A172 (cell line): ENCODE data around the gene PIGP. TPM values are rescaled to one million over a fixed set of nuclear protein-coding genes. Genes with fewer than 3 reads are reported as not detected.
"Not testable (repeated sequence)": the region's sequence is repeated elsewhere in the genome, so short reads cannot be mapped to it uniquely, and the experiment has no call there.

ENCODE experiments used
- DNase-seq: peaks from one replicate; pipeline ENCODE4 v3.0.0-alpha.2; 2015; ENCODE audit warnings: low spot score
- total RNA-seq: library from RNA; depleted of rRNA; stranded (reverse); fragments of >200 nt; shearing (Covaris generic); gene quantifications from 2 replicates; pipeline ENCODE4 v1.2.3, GENCODE V29; 2014; rRNA removed

The PIGP gene
- total RNA-seq, 1 experiment from 2014 or later: 22.3 TPM

DNA sequence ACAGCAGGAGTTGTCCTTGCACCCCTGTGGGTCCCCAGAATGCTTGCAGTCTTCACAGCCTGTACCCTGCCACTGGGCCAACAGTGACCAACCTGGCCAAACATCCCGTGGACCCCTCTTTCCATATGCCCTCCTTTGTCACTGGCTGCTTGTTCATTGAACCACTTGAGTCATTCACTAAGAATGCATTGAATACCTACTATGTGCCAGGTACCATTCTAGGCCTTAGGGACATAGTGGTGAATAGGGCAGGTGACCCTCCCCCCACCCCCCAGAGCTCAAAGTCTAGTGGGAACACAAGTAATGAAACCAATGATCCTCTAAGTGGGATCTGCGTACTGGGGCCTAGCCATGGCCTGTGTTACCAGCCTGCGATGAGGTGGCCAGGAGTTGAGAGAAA lies 28.2 kb downstream of the PIGP start:
- no peak for DNase-seq

DNA sequence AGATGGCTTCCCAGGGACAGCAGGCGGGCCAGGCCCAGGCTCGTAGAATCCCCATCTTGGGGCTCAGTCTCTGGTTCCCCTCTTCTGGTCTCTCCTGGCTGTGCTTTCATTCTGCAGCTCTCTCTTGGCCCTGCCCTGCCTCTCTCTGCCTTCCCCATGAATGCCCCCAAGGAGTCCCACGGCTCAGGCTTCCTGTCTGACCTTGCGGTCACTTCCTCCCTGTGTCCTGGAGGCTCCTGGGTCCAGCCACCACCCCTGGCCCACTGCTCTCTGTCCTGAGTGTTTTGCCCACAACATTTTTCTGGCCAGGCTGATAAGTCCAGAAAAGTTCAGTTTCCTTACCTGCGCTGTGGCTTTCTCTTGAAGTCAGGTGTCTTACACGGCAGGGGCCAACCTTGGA lies 29.1 kb downstream of the PIGP start:
- no peak for DNase-seq

DNA sequence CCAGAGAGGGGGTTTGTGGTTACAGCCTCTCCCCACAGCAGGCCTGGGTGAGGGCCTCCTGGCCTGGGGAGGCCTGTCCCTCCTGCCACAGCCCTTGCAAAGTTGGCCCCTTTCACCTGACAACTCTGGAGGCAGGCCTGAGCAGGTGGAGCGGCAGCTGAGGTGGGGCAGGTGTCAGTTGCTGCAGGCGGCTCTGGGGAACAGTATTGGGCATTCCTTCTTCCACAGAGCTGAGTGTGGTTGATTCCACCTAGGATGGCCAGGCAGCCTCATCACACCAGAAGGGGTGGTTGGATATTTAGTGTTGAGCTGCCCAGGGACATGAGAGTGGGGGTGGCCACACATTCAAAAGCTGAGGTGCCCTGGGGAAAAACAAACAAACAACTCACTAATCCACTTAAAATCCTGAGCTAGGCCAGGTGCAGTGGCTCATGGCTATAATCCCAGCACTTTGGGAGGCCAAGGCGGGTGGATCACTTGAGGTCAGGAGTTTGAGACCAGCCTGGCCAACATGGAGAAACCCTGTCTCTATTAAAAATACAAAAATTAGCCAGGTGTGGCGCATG lies 31.1 kb downstream of the PIGP start:
- no peak for DNase-seq

DNA sequence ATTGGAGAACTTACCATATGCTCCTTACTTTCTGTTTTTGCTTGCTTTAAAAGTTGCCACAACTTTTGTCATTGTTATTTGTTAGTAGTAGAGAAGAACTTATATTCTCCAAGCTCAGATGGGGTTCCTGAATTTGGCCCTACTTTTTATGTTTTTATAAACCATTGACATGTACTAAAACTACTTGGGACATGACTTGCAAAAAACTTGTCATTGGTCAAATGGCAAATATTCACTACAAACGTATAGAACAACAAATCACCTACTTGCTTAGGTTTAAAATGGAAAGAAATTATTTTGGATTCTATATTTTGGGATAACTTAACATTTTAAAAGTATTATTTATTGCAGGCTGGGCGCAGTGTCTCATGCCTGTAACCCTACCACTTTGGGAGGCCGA lies 32.7 kb downstream of the PIGP start:
- DNase-seq: no peak

DNA sequence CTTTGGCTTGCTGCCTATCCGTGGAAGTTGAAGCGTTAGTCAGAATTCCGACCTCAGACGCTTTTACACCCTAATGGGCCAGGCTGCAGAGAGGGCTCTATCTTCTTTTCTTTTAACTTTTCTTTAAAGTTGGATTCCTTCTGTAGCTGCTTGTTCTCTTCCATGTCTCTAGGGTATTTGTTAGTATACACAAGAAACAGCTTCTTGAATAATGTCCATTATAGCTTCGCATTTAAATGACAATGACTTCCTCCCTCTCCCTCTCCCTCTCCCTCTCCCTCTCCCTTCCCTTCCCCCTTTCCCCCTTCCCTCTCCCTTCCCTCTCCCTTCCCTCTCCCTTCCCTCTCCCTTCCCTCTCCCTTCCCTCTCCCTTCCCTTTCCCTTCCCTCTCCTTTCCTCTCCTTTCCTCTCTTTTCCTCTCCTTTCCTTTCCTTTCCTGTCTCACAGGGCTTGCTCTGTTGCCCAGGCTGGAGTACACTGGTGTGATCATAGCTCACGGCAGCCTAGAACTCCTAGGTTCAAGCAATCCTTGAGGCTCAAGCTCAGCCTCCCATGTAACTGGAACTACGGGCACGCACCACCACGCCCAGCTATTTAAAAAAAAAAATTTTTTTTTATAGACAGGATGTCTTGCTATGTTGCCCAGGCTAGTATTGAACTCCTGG lies 33.3 kb downstream of the PIGP start:
- no peak for DNase-seq

DNA sequence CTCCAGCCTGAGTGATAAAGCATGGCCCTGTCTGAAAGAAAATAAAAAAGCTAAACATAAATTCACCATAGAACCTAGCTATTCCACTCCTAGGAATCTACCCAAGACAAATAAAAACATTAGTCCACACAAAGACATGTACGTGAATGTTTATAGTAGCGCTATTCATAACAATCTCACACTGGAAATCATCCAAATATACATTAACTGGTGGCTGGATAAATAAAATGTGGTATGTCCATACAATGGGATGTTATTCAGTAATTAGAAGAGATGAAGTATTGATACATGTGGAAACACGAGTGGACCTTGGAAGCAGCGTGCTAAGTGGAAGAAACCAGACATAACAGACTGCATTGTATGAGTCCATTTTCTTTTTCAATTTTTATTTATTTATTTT lies 36.7 kb downstream of the PIGP start:
- no peak for DNase-seq

DNA sequence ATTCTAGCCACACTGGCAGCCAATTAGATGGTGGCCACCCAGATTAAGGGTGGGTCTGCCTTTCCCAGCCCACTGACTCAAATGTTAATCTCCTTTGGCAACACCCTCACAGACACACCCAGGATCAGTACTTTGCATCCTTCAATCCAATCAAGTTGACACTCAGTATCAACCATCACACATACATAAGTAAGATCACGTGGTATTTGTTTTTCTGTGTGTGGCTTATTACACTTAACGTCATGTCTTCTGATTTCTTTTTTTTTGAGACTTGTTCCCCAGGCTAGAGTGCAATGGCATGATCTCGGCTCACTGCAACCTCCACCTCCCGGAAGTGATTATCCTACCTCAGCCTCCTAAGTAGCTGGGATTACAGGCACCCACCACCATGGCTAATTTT lies 38.5 kb downstream of the PIGP start:
- not testable (repeated sequence) for DNase-seq

DNA sequence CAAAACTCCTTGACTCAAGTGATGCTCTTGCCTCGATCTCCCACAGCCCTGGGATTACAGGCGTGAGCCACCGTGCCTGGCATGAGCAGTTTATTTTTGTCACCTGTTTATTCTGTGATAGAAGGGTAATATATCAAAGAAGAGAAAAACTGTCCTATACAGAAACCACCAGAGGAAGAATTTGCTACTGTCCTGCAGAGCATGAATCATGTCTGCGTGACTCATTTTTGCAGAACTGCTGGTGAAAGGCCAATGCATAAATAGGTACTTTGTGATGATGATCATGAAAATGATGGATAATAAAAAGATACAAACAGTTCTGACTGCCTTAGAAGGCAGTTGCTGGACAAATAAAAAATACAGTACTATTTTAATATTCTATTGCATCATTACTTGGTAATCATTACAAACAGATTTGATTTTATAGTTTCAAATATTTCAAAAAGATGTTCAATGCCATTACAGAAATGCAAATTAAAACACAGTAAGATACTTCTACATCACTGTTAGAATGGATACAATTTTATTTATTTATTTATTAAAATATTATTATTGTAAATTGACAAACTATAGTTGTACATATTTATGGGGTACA lies 39.9 kb downstream of the PIGP start:
- peak; percentile 79 for DNase-seq

DNA sequence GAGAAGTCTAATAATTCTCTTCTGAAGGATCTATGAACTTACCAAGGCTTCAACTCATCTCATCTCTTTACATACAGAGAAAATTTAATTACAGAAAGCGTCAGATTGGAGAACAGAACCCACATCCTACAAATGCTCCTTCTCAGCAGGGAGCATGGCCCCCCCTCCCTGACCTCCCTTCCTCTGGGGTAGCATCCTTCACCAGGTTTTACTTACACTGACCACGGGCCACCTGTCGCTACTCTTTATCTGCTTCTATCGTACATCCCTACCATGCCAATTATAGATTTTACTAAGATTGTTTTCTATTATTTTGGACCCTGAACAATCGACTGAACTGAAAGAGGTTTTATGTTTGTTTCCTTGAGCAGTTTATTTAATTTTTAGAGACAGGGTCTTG lies 40.6 kb downstream of the PIGP start:
- no peak for DNase-seq

DNA sequence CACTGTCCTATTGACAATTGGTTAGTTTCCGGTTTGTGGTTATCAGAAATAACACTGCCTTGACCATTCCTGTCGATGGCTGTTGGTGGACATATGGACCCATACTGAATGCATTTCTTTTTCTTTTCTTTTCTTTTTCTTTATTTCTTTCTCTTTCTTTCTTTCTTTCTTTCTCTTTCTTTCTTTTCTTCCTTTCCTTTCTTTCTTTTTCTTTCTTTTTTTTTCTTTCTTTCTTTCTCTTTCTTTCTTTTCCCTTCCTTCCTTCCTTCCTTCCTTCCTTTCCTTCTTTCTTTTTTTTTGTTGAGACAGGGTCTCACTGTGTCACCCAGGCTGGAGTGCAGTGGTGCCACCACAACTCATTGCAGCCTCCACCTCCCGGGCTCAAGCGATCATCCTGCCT lies 42.0 kb downstream of the PIGP start:
- no peak for DNase-seq

DNA sequence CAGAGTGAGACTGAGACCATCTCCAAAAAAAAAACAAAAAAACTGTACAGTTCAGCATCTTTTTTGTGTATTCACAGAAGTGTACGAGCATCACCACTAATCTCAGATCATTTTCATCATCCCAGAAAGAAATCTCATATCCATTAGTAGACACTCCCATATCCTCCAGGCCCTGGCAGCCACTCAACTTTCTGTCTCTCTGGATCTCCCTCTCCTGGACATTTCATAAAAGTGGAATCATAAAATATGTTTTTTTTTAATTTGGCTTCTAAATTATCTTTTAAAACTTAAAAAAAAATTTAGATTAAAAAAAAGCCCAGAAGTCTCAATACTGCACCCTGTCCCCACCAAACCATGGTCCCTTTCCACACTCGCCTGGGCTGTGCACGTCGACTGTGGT lies 44.3 kb downstream of the PIGP start:
- peak; percentile 14 for DNase-seq

DNA sequence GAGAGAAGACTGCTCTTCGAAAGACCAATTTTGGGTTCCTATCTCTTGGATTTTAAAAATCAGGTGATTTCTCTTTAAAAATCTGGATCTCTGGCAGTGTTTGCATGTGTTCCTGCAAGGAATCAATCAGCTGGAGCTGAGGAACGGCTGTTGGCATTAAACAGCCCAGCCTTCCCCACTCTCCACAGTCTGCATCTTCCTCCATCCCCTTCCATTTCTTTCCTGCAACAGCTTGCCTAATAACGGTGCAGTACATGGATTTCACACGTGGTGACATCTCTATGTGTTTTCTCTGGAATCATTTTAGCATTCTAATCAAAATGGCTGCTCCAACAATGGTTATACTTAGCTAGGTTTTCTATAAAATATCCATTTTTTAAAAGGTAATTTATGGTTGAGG lies 46.4 kb downstream of the PIGP start:
- no peak for DNase-seq

DNA sequence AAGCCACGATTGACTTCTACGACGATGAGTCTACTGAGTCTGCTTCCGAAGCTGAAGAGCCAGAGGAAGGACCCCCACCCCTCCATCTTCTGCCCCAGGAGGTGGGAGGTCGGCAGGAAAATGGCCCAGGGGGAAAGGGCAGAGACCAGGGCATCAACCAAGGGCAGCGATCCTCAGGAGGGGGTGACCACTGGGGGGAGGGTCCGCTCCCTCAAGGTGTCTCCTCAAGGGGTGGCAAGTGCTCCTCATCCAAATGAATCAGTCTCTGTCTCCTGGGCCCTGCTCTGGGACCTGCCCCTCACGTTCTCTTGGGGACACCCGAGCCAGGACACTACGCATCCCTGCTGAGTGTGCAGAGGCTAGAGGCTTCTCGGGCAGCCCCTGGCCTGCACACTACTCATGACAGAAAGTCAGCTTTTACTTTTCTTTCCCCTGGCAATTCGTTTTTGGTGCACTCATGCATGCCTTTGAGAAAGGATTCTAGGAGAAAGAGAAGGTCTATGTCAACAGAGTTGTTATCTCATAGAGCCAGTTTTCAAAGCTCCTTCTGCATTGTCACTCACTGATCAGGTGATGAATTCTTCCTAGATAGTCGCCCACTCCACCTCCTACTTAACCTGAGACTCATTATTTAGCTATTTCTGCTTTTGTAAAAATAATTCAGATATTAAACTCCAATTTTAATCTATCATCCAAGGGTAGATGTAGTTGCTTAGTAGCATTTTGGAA lies 54.8 kb downstream of the PIGP start:
- DNase-seq: no peak

Other genes with a start within 250 kb of the PIGP start
- 39.5 and 44.3 TPM in 2 replicates for gene HLCS, start 106.4 kb downstream of the PIGP start, total RNA-seq
- gene RIPPLY3, start 66.4 kb downstream of the PIGP start, total RNA-seq: 0.43 TPM in 1 of 2 replicates, not detected in the other
- 127 and 147 TPM in 2 replicates for gene TTC3, start 183 bp upstream of the PIGP start, total RNA-seq
- gene VPS26C, start 194.3 kb upstream of the PIGP start, total RNA-seq: 68.1 and 93.2 TPM in 2 replicates